ENCODE data around the gene GOLIM4. TPM values are rescaled to one million over a fixed set of nuclear protein-coding genes. Genes with fewer than 3 reads are reported as not detected.

Gene GOLIM4
- polyA plus RNA-seq, 1 of the 3 experiments (the other 2 are of a cell fraction), result 42.3 TPM

DNA sequence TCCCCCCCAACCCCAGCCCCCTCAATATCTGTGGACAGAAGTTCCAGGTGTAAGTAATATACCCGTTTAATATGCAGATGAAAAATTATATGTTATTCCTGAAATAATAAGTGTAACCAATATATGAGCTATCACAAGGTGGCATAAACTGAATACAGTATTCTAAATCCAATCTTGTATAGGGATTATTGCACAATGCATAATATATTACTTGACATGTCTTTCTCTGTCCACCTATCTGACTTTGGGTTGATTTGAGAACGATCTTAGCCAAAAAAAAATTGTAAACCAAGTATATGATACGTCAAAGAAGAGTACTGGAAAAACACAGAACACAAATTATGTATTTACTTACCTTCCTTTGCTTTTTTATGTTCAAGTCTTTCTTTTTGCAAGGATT is 47.8 kb downstream of the GOLIM4 start:
- Histone ChIP-seq H3K9me3 (no peaks in the 10 kb centered on the region), H4K20me1 (ENCODE audit: insufficient read depth) (peaks cover 44% of the 10 kb centered on the region), H3K4me3 (ENCODE audit: low read depth in 2 of 2, low read length in 1 of 2) (no peak overlapping the region), H3F3A (replicated peaks; ENCODE audit: insufficient read depth) (peaks cover 6% of the 10 kb centered on the region), H3K9ac (no peak overlapping the region), H3K4me1 (ENCODE audit: control insufficient read depth in 1 of 2, insufficient read depth in 2 of 2, low read depth in 1 of 2, low read length in 1 of 2) (peaks cover 5 to 23% of the 10 kb centered on the region in 2 experiments), H3K4me2 (no peak overlapping the region), H3K27me3 (ENCODE audit: insufficient read depth) (no peaks in the 10 kb centered on the region), H3K36me3 (replicated peaks in 1 of 2; ENCODE audit: control insufficient read depth in 1 of 2, insufficient read depth in 2 of 2, low read length in 1 of 2) (peaks cover 4 to 6% of the 10 kb centered on the region in 2 experiments), H2AFZ (ENCODE audit: low read depth) (no peak overlapping the region), H3K27ac (ENCODE audit: low read depth in 2 of 2, low read length in 1 of 2) (peak overlapping the region in 1 of 2 experiments; percentile 34; a peak in 1 of 4 replicates), H3K79me2 (ENCODE audit: insufficient read depth) (peaks cover 71% of the 10 kb centered on the region), H3K9me2 (no peaks in the 10 kb centered on the region)
- no peak for DNase-seq
- ChIA-PET POLR2A (no interaction called here), CTCF (interaction anchor here (0.6 to 4.3 kb wide), 31 partner anchors 9 to 800 kb away, joined by 3 to 78 read pairs (median 6); partner anchors contain the start of gene GOLIM4)
- WGBS (ENCODE audit: low lambda C conversion rate), result 93% methylated on average over 3 of the region's 3 CpGs
- TF ChIP-seq GATA2 (CRISPR knock-in tag; IDR thresholded peaks at IDR 0.05) (no peak), RAD21 (IDR thresholded peaks at IDR 0.05; ENCODE audit: low read length) (no peak), EZH2phosphoT487 (IDR thresholded peaks at IDR 0.05; ENCODE audit: borderline replicate concordance, low read depth) (no peak), FOSL2 (IDR thresholded peaks at IDR 0.05; ENCODE audit: borderline replicate concordance, low read depth) (no peak), POLR2AphosphoS5 (IDR thresholded peaks at IDR 0.05; ENCODE audit: low read depth, low read length) (no peak)
- TF ChIP-seq, protein P1, sequence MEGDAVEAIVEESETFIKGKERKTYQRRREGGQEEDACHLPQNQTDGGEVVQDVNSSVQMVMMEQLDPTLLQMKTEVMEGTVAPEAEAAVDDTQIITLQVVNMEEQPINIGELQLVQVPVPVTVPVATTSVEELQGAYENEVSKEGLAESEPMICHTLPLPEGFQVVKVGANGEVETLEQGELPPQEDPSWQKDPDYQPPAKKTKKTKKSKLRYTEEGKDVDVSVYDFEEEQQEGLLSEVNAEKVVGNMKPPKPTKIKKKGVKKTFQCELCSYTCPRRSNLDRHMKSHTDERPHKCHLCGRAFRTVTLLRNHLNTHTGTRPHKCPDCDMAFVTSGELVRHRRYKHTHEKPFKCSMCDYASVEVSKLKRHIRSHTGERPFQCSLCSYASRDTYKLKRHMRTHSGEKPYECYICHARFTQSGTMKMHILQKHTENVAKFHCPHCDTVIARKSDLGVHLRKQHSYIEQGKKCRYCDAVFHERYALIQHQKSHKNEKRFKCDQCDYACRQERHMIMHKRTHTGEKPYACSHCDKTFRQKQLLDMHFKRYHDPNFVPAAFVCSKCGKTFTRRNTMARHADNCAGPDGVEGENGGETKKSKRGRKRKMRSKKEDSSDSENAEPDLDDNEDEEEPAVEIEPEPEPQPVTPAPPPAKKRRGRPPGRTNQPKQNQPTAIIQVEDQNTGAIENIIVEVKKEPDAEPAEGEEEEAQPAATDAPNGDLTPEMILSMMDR (IDR thresholded peaks at IDR 0.05), result no peak
- TF ChIP-seq, protein P2, sequence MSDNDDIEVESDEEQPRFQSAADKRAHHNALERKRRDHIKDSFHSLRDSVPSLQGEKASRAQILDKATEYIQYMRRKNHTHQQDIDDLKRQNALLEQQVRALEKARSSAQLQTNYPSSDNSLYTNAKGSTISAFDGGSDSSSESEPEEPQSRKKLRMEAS (IDR thresholded peaks at IDR 0.05; ENCODE audit: low read depth), result no peak

DNA sequence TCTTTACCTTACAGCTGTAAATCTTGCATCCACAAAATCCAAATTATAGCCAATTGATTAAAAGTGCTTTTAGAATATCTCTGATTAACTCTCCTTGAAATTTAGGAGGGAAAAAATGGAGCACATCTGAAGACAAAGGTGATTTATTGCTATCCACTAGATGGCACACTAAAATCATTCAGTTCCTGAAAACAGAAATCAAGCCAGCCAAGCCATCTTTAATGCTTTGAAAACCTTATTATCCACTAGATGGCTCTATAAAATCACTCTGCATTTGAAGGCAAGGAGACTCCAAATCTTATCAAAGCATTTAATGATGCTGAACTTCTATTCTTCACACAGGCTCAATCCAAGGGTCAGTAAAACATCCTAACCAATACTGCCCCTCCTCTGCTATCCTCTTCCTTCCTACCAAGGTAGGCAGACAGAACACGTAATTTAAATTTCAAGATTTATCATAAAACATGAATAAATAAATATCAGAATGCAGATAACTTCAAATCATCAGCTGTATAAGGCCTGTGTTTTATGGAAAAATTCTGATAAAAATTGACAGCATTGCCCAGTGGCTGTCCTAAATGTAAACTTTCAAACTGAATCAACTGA is 48.4 kb downstream of the GOLIM4 start:
- no peaks in the 10 kb centered on the region for H3K9me3 ChIP-seq
- DNase-seq, result peak; percentile 50
- peak overlapping the region in 1 of 2 experiments; percentile 12; a peak in 3 of 4 replicates for H3K27ac ChIP-seq (ENCODE audit: low read depth in 2 of 2, low read length in 1 of 2)
- H3K4me2 ChIP-seq, result no peak overlapping the region
- H3K4me3 ChIP-seq (ENCODE audit: low read depth in 2 of 2, low read length in 1 of 2), result no peak overlapping the region; a peak in 1 of 4 replicates
- peaks cover 64% of the 10 kb centered on the region for H3K79me2 ChIP-seq (ENCODE audit: insufficient read depth)
- POLR2A ChIA-PET, result no interaction called here
- H3F3A ChIP-seq (replicated peaks; ENCODE audit: insufficient read depth), result peaks cover 6% of the 10 kb centered on the region
- no peak overlapping the region for H3K9ac ChIP-seq
- CTCF ChIA-PET, result interaction anchor here (0.6 to 4.3 kb wide), 39 partner anchors 9 to 800 kb away, joined by 3 to 78 read pairs (median 5); partner anchors contain the start of gene GOLIM4
- no peak overlapping the region for H2AFZ ChIP-seq (ENCODE audit: low read depth)
- H3K27me3 ChIP-seq (ENCODE audit: insufficient read depth), result no peaks in the 10 kb centered on the region
- peaks cover under 1 to 23% of the 10 kb centered on the region in 2 experiments for H3K4me1 ChIP-seq (ENCODE audit: control insufficient read depth in 1 of 2, insufficient read depth in 2 of 2, low read depth in 1 of 2, low read length in 1 of 2)
- peaks cover 9 to 13% of the 10 kb centered on the region in 2 experiments for H3K36me3 ChIP-seq (replicated peaks in 1 of 2; ENCODE audit: control insufficient read depth in 1 of 2, insufficient read depth in 2 of 2, low read length in 1 of 2)
- WGBS (ENCODE audit: low lambda C conversion rate), result 81% methylated on average over 1 of the region's 1 CpG
- peaks cover 38% of the 10 kb centered on the region for H4K20me1 ChIP-seq (ENCODE audit: insufficient read depth)
- no peaks in the 10 kb centered on the region for H3K9me2 ChIP-seq
- TF ChIP-seq NRF1 (IDR thresholded peaks at IDR 0.05; ENCODE audit: low read depth, low read length) (no peak), EZH2phosphoT487 (IDR thresholded peaks at IDR 0.05; ENCODE audit: borderline replicate concordance, low read depth) (no peak), GABPA (IDR thresholded peaks at IDR 0.05; ENCODE audit: low read depth) (no peak), SIN3A (IDR thresholded peaks at IDR 0.05; ENCODE audit: borderline replicate concordance, low read depth, low read length) (no peak), RCOR1 (IDR thresholded peaks at IDR 0.05; ENCODE audit: low read length) (no peak), TEAD4 (IDR thresholded peaks at IDR 0.05; ENCODE audit: borderline replicate concordance, insufficient read depth) (no peak), SMC3 (IDR thresholded peaks at IDR 0.05; ENCODE audit: low read depth, low read length) (peak; percentile 95), NFIC (IDR thresholded peaks at IDR 0.05; ENCODE audit: borderline replicate concordance) (no peak), FOXM1 (IDR thresholded peaks at IDR 0.05; ENCODE audit: low read depth) (no peak), FOSL2 (IDR thresholded peaks at IDR 0.05; ENCODE audit: borderline replicate concordance, low read depth) (no peak), EP300 (IDR thresholded peaks at IDR 0.05; ENCODE audit: borderline replicate concordance in 1 of 2, low read depth in 1 of 2, low read length in 1 of 2) (no peak), RAD21 (IDR thresholded peaks at IDR 0.05; ENCODE audit: low read length) (peak; percentile 99), ELF1 (IDR thresholded peaks at IDR 0.05) (no peak), GATA2 (CRISPR knock-in tag; IDR thresholded peaks at IDR 0.05) (no peak), FOXJ3 (CRISPR knock-in tag; IDR thresholded peaks at IDR 0.05) (no peak)
- TF ChIP-seq, protein P1 (IDR thresholded peaks at IDR 0.05), result peak; percentile 96
- TF ChIP-seq, protein P2 (IDR thresholded peaks at IDR 0.05; ENCODE audit: low read depth), result no peak
- TF ChIP-seq, protein P3, sequence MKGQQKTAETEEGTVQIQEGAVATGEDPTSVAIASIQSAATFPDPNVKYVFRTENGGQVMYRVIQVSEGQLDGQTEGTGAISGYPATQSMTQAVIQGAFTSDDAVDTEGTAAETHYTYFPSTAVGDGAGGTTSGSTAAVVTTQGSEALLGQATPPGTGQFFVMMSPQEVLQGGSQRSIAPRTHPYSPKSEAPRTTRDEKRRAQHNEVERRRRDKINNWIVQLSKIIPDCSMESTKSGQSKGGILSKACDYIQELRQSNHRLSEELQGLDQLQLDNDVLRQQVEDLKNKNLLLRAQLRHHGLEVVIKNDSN (IDR thresholded peaks at IDR 0.05; ENCODE audit: borderline replicate concordance, low read depth), result no peak
- TF ChIP-seq, protein P4, sequence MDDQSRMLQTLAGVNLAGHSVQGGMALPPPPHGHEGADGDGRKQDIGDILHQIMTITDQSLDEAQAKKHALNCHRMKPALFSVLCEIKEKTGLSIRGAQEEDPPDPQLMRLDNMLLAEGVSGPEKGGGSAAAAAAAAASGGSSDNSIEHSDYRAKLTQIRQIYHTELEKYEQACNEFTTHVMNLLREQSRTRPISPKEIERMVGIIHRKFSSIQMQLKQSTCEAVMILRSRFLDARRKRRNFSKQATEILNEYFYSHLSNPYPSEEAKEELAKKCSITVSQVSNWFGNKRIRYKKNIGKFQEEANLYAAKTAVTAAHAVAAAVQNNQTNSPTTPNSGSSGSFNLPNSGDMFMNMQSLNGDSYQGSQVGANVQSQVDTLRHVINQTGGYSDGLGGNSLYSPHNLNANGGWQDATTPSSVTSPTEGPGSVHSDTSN (IDR thresholded peaks at IDR 0.05), result no peak
